Measurements from ENCODE around the gene CACNA2D2. TPM values are rescaled to one million over a fixed set of nuclear protein-coding genes. Genes with fewer than 3 reads are reported as not detected.

The CACNA2D2 gene
- total and polyA plus RNA-seq, 4 donors, result 0.10 to 0.19 (median 0.15) TPM

DNA sequence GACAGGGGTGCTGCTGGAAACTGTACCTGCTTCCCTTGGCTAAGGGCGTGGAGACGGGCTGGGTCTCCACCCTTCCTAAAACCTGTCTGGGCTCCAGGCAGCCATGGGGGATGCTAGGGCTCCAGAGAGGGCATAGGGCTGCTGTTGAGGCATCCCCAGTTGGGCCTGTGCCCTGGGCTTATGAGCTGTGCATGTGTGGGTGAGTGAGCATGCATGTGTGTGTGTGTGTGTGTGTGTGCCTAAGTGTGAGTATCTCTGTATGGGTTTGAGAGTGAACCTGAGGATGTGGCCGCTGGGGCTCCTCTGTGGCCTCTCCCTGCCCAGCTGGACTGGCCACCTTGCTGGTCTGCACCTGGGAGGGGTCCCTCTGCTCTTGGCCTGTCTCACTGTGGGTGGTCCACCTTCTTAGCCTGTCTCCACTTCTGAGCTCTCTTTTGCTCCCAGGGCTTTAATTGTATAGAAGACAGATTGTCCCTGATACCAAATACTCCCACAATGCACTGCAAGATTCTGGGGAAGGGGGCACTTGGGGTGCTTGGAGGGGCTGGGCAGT, 132.2 kb downstream of the CACNA2D2 start:
- no peak overlapping the region for H3K9ac ChIP-seq (ENCODE audit: low read depth in 1 of 2, low read length in 2 of 2)
- no peak overlapping the region for H3K4me3 ChIP-seq (ENCODE audit: low read depth in 1 of 3, low read length in 3 of 3)
- no peak for DNase-seq (ENCODE audit: low spot score)
- H3K4me1 ChIP-seq (ENCODE audit: control insufficient read depth in 4 of 4, insufficient read depth in 4 of 4, low read length in 3 of 4), result no peaks in the 10 kb centered on the region
- TF ChIP-seq REST (IDR thresholded peaks at IDR 0.05) (no peak), FOXA1 (IDR thresholded peaks at IDR 0.05) (no peak), GABPA (IDR thresholded peaks at IDR 0.05 in 1 of 2, conservative IDR thresholded peaks at IDR 0.05 in 1 of 2) (no peak), SP1 (IDR thresholded peaks at IDR 0.05) (no peak), HNF4G (IDR thresholded peaks at IDR 0.05) (no peak), FOXA2 (IDR thresholded peaks at IDR 0.05) (no peak), YY1 (IDR thresholded peaks at IDR 0.05) (no peak), EGR1 (IDR thresholded peaks at IDR 0.05; ENCODE audit: low read depth in 2 of 2) (no peak), MAX (IDR thresholded peaks at IDR 0.05) (no peak), HNF4A (conservative IDR thresholded peaks at IDR 0.05) (no peak), TAF1 (conservative IDR thresholded peaks at IDR 0.05) (no peak), JUND (IDR thresholded peaks at IDR 0.05) (no peak), CTCF (IDR thresholded peaks at IDR 0.05; ENCODE audit: low read depth, low read length, missing input control) (no peak), RAD21 (IDR thresholded peaks at IDR 0.05) (no peak), NR2F2 (IDR thresholded peaks at IDR 0.05) (no peak), RXRA (IDR thresholded peaks at IDR 0.05) (no peak)
- TF ChIP-seq, protein P1, sequence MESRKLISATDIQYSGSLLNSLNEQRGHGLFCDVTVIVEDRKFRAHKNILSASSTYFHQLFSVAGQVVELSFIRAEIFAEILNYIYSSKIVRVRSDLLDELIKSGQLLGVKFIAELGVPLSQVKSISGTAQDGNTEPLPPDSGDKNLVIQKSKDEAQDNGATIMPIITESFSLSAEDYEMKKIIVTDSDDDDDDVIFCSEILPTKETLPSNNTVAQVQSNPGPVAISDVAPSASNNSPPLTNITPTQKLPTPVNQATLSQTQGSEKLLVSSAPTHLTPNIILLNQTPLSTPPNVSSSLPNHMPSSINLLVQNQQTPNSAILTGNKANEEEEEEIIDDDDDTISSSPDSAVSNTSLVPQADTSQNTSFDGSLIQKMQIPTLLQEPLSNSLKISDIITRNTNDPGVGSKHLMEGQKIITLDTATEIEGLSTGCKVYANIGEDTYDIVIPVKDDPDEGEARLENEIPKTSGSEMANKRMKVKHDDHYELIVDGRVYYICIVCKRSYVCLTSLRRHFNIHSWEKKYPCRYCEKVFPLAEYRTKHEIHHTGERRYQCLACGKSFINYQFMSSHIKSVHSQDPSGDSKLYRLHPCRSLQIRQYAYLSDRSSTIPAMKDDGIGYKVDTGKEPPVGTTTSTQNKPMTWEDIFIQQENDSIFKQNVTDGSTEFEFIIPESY (IDR thresholded peaks at IDR 0.05), result no peak
- TF ChIP-seq, protein P2, sequence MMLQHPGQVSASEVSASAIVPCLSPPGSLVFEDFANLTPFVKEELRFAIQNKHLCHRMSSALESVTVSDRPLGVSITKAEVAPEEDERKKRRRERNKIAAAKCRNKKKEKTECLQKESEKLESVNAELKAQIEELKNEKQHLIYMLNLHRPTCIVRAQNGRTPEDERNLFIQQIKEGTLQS (IDR thresholded peaks at IDR 0.05), result no peak
- H3K9me3 ChIP-seq (ENCODE audit: control insufficient read depth in 4 of 4, low read length in 3 of 4), result no peaks in the 10 kb centered on the region
- 83% methylated on average over 3 of the region's 3 CpGs for WGBS
- H3K27ac ChIP-seq (ENCODE audit: low read depth in 1 of 2, low read length in 2 of 2), result no peak overlapping the region
- no peaks in the 10 kb centered on the region for H3K36me3 ChIP-seq (ENCODE audit: control insufficient read depth in 4 of 4, insufficient read depth in 3 of 4, low read depth in 1 of 4, low read length in 3 of 4)
- peaks cover 0 to 2% (median 0%) of the 10 kb centered on the region in 4 donors for H3K27me3 ChIP-seq (ENCODE audit: control insufficient read depth in 4 of 4, insufficient read depth in 4 of 4, low read length in 3 of 4)

Data from liver (tissue), 9 donors.